ENCODE data around the gene SPEF1.

SPEF1 gene

DNA sequence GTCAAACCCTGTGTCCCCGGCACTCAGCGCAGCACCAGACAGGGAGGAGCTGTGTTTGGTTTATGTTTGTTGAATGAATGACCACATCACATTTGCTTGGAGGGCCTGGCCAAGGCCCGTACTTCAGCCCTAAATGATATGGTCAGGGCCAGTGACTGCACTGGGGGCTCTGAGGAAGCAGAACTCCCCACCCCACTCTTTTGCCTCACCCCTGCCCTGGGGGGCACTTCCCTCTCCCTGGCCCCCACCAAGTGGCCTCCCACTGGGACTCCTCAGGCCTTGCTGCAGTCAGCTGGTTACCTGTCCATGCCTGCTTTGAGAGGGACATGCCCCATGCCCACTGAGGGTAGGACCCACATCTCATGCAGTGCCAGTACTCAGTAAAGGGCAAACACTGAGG is 16.6 kb downstream of the SPEF1 start:
- no peak for DNase-seq

DNA sequence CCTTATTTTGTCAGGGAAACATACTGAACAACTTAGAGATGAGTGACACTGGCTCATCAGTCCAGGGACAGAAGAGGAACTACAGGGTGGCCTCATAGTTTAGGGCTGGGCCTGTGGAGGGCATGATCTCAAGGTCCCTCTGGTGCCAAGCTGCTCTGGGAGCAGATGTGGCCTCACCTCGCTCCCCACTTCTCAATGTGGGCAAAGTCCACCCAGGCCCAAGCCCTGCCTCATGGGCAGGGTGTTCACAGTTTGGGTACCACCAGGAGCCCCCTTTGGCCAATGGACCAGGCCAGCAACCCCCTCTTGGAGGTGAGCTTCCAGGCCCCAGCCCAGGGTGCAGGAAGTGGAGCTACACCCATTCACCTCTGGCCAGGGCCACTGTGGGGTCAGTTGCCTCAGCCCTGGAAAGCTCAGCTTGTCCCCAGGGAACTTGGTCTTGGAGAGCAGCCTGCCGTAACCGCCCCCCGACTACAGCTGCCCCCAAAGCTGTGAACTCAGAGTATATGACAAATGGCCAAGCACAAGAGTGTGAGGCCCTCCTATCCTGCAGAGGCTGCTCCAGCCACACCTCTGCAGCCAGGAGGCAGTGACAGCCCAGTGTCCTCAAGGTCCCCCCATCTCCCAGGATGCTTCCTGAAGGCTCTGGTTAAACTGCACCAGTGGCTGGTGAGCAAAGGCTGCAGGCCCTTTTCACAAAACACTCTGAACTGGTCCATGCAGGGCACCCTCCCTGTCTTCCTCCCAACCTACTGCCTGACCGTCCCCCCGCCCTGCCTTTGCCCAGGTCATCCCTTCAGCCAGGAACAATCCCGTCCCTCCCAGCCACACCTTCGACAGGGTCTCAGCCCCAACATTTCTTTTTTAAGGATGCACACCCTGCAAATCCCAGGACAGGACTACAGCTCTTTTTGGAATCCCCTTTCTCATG is 17.3 kb downstream of the SPEF1 start:
- no peak for DNase-seq

DNA sequence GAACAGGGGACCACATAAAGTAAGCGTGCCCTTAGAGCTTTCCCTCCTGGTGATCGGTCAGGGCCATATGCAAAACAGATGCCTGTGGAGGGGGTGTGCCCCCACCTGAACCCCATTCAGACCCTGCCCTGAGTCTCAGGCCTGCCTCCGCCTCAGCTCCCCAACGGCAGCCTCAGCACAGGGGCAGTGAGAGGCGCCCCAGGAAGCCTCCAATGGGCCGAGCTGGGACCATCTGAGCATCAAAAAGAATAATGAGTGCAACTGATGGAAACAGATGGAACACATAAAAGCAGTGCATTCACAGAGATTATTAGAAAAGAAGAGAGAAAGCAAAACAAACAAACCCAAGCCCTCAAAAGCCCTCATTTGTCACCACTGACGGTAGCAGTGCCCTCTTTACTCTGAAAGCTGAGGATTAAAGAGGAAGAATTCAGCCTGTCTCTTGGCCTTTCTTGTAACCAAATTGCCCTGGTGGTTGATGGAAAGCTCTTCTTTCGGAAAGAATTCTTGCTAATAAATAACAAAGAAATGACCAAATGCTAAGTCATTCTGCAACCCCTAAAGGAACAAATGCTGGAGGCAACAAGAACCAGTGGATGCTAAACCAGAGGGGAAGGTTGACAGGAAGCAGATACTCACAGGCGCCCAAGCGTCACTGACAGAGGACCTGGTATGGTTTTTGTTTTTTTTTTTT is 20.4 kb downstream of the SPEF1 start:
- DNase-seq: no peak

DNA sequence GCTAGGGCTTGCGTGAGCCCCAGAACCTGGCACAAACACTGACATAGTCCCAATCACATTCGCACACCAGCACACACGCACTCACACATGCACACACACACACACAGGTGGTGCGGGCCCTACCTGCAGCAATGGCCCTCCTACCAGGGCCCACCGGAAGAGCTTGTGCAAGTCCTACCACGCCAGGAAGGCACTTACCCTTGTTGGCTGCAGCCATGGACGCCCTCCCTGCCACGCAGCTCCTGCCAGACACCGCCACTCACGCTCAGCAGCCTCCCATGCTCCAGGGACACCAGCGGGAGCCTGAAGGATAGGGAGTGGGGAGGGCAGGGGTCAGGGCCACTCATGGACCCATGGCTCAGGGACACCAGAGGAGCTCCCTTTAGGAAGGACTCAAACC is 21.4 kb downstream of the SPEF1 start:
- no peak for DNase-seq

DNA sequence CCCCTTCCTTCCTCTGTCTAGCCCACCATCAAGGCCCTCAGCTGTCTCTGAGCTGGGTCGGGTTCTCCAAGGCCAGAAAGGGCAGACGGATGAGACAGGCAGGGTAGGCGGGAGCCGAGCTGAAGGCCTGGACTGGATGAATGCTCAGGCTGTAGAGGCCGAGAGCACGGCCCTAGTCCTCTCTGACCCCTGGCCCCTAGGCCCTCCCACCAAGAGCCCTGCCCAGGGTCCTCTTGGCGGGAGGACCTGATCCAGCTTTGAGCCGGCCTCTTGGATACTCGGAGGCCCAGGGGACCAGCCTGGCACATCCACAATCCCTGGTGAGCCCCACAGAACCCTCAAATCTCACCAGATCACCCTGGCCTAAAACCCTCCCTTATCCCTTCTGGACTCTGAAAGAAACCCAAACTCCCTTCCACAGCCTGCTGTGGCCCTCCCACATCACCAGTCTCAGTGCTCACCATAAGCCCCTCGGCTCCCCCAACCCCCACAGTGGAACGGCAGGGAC is 21.9 kb downstream of the SPEF1 start:
- no peak for DNase-seq

DNA sequence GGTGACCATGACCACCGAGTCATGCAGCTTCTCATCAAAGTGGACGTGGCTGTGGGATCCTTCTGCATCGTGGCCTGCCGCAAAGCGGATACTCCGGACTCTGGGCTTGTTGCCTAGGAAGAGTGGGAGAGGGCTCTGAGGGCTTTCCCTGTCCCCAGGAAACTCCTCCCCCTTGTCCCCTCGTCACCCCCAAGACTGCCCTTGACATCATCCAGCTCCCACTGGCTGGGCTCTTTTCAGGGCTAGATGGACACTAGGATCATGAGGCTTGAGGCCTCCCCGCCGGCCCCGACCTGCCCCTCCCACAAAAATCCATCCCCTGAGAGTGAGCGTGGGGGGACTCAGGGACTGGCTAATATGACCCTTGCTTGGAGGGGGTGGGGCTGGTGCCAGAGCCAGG is 22.7 kb downstream of the SPEF1 start:
- no peak for DNase-seq

DNA sequence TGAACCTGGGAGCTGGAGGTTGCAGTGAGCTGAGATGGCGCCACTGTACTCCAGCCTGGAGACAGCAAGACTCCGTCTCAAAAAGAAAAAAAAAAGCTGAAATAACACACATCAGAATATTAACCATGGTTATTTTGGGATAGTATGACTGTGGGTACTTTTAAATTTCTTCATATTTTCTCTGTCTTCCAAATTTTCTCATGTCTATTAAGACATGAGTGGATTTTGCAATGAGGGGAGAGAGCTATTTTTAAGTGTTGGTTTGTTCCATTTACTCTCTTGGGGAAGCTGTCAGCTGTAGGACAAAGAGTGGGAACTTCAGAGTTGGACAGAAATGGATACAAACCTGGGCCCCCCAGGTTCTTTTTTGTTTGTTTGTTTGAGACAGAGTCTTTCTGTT is 24.0 kb downstream of the SPEF1 start:
- no peak for DNase-seq

DNA sequence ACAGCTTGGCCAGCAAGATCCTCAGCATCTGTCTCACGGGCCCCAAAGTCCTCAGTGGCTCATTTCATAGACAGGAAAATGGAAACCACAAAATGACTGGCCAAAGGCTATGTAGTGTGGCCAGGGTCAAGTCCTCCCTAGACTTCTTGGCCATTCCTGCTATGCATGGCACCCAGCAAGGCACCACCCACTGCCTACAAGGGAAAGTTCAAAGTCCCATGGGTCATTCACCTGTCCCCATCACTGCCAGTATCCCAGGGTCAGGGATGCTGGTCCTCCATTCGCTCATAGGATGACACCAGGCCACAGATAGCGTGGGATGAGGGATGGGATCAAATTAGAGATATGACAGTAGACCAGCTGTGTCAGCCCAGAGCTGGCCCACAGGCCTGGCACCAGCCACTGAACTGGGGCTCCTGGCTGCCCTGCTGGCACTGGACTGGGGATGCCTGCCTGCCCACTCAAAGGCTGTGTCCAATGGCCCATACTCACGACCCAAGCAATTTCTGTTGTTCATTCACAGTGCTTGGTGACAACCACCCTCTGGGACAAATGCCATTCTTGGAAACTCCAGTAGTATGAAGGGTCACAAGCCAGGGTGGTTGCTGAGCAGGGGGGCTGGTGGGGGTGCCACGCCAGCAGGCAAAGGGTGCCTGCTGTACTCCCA is 25.3 kb downstream of the SPEF1 start:
- no peak for DNase-seq

DNA sequence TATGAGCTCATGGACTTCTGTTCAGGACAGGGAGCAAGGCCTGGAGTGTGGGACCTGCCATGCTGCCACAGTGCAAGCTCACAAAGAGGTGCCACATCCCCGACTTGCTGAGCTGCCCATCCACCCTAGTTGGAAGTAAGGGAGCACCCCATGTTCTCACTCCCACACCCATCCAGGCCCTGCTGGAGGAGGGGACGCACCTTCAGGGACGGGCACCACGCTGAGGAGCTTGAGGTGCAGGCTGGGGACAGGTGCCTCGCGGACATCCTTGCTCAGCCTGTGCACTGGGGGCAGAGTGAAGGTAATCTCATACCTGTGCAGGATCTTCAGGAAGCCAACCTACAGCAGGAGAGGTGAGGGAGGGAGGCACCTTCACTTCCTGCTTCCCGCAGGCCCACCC is 26.0 kb downstream of the SPEF1 start:
- DNase-seq: no peak

DNA sequence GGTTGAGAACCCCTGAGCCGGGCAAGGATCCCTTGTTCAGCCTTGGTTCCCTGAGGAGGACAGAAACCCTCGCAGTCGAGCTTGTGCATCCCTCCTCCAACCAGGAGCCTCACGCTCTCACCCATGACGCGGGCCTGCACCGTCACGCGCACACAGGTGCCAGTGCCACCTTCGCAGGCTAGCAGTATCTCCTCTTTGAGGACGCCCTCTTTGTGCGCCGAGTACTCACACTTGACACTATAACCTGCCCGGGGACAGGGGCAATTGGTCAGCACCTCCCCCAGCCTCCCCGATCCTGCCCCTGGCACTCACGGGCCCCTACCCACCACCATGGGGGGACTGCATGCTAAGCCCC is 27.0 kb downstream of the SPEF1 start:
- DNase-seq: no peak

DNA sequence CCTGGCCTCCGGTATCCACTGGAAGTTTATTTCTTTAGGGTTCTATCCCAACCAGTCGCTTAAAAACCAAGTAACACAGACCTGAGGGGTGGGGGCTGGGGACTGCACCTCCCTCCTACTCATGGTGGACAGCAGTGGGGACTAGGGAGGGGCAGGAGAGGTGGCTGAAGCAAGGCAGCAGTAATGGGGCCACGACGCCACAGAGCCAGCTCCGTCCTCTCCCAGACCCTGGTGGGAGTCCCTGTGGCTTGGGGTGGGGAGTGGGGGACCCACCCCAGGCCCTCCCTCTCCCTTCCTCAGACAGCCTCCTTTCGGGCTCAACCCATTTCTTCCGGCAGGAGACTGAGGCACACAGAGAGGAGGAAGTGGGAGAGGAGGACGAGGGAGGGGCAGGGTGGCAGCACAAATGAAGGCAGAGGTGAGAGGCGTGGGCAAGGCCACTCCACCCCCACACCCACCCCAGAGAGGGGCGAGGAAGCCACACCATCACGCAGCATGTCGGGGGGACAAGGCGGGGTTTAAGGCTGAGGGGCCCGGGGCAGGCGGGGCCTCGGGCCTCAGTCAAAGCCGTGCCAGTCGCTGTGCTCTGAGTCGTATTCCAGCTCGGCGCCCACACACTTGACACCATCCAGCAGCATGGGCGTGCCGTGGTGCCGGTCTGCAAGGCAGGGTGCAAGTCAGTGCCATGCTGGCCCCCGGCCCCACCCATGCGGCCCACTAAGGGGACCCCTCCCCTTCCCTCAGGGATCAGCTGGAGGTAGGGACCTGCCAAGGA is 27.6 kb downstream of the SPEF1 start:
- DNase-seq: no peak

DNA sequence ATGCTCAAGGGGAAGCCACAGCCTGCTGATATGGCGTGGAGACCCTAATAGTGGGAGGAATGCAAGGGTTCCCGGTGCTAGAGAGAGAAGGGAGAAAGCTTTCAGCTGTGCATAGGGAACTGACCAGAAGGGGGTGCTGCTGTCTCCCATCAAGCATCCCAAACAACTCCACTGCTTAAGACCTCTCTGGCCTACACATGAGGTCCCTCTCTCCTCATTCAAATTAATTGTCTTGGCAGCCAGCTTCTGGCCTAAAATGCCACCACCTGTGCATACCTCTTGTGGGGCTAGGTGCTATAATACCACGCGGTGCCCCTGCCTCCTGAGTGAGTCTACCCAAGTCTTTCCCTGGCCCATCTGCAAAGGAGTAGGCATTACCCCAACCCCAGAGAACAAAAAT is 28.1 kb downstream of the SPEF1 start:
- peak; percentile 58 for DNase-seq

DNA sequence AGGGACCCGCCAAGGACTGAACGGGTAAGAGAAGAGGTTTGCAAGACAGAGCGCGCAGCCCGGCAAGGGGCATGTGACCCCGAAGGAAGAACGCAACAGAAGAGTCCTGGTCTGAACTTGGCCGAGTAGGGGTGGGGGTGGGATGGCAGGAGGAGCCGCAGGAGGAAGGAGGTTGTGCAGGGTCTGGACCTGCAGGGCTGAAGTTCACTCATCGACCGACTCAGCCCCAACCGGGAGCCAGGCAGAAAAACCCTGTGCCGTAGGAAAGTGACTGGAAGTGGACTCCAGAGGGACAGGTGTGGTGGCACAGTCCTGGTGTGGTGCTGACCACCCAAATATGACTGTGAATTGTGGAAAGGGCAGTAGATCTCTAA is 28.9 kb downstream of the SPEF1 start:
- no peak for DNase-seq

DNA sequence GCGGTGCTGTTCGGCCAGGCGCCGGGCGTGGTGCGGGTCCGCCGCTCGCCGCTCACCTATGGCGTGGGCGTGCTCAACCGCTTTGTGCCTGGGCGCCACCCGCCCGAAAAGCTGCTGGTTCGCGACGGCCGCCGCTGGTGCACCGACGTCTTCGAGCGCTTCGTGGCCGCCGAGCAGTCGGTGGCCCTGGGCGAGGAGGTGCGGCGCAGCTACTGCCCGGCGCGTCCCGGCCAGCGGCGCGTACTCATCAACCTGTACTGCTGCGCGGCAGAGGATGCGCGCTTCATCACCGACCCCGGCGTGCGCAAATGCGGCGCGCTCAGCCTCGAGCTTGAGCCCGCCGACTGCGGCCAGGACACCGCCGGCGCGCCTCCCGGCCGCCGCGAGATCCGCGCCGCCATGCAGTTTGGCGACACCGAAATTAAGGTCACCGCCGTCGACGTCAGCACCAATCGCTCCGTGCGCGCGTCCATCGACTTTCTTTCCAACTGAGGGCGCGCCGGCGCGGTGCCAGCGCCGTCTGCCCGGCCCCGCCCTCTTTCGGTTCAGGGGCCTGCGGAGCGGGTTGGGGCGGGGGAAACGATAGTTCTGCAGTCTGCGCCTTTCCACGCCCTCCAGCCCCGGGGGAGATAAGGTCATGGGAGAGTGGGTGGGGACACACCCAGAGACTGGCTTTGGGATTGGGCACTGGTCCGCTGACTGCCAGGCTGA is 29.4 kb downstream of the SPEF1 start:
- no peak for DNase-seq

DNA sequence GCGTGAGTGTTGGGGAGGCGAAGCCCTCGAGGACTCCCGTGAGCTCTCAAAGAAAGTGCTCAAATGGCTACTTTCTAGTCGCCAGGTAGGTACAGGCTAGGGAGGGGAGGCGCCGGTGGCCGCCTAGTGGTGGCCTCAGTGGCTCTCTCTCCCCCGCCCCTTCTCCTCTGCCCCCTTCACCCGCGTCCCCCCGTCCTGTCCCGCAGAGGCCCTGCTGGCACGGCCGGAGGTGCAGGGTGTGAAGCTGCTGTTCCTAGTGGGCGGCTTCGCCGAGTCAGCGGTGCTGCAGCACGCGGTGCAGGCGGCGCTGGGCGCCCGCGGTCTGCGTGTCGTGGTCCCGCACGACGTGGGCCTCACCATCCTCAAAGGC is 30.0 kb downstream of the SPEF1 start:
- DNase-seq: no peak

DNA sequence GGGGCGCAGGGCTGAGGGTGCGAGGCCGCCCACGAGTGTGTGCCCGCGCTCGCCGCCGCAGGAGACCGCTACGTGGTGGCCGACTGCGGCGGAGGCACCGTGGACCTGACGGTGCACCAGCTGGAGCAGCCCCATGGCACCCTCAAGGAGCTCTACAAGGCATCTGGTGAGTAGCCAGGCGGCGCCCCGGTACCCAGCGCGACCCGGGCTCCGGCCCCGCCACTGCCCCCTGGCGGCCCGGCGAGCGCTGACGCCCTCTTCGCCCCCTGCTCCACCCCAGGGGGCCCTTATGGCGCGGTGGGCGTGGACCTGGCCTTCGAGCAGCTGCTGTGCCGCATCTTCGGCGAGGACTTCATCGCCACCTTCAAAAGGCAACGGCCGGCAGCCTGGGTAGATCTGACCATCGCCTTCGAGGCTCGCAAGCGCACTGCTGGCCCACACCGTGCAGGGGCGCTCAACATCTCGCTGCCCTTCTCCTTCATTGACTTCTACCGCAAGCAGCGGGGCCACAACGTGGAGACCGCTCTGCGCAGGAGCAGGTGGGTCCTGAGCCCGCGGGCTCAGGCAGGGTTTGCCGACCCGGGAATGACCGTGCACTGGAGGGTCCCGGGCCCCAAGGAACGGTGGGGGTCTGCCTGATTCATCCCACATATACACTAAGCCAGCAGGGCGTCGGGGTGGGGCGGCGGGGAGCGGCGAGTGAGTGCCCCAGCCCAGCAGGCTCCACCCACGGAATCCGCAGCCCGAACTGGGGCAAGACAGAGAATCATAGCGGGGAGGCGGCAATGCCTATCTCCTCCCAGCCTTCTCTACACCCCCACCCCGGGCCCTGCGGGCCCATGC is 31.3 kb downstream of the SPEF1 start:
- no peak for DNase-seq

DNA sequence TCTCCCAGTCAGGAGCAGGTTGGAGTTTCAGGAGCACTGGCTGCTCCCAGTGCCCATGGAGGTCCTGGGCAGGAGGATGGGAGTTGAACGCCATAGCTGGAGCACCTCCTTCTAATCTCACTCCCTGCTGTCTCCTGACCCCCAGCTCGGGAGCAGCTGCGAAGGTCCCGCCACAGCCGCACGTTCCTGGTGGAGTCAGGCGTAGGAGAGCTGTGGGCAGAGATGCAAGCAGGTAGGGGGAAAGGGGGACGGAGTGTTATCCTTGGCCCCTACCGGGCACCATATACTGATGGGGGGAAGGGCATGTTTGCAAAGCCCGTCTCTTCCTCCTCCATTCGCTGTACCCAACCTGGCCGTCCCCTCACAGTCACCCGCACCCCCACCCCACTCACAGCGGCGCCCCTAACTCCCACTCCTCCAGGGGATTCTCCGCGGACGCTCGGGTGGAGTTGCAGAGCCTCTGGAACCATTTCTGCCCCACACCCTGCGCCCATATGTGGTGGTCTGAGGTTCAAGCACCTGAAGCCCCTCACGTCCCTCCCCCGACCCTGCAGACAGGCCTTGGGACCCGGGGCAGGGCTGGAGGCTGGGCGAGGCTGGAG is 32.1 kb downstream of the SPEF1 start:
- no peak for DNase-seq

DNA sequence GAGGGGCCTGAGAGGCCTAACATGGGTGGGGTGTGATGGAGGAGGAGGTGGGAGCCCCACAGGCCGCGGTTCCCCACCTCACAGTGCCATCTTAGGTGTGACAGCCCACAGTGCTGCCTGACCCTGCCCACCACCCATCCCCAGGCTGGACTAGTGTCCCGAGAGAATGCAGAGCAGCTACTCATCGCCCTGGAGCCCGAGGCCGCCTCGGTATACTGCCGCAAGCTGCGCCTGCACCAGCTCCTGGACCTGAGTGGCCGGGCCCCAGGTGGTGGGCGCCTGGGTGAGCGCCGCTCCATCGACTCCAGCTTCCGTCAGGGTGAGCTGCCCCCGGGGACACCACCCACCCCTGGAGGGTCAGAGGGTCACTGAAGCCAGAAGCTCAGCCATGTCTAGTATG is 33.2 kb downstream of the SPEF1 start:
- no peak for DNase-seq

DNA sequence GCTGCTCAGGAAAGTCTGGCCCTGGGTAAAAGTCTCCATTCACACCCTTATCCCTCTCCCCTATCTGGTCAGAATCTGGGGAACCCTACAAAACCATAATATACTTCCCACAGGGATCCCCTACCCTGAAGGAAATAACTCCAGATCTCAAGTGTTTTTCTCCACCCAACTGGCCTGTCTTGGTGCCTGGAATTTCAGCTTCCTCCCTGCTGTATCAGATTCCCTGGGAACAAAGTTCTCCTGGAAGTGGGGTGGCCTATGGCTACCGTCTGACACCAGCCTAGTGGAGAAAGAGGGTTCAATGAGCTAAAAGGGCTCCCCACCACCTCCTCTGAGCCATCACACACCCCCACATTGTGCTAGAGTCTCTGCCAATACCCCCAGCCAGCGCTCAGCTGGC is 33.8 kb downstream of the SPEF1 start:
- DNase-seq: no peak

DNA sequence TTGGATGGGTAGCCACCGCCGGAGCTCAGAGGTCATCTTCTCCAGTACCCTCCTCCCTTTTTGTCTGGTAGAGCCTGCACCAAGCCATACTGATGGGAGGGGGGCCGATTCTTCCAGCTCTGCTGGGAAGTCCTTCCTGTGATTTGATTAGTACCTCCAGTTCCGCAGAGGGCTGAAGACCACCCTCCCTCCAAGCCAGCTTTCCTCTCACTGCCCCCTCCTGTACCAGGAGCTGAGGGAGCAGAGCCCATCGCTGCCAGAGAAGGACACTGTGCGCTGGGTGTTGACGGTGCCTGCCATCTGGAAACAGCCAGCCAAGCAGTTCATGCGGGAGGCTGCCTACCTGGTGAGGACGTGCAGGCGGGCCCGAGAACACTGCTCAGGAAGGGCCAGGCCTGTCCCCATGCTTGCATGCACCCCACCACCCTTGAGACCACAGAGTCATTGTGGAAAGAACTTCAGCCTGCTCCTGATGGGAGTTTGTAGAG is 35.5 kb downstream of the SPEF1 start:
- DNase-seq: no peak
